ENCODE data around the gene IGSF11.
"Not testable (repeated sequence)": the region's sequence is repeated elsewhere in the genome, so short reads cannot be mapped to it uniquely, and the experiment has no call there.

IGSF11 gene

DNA sequence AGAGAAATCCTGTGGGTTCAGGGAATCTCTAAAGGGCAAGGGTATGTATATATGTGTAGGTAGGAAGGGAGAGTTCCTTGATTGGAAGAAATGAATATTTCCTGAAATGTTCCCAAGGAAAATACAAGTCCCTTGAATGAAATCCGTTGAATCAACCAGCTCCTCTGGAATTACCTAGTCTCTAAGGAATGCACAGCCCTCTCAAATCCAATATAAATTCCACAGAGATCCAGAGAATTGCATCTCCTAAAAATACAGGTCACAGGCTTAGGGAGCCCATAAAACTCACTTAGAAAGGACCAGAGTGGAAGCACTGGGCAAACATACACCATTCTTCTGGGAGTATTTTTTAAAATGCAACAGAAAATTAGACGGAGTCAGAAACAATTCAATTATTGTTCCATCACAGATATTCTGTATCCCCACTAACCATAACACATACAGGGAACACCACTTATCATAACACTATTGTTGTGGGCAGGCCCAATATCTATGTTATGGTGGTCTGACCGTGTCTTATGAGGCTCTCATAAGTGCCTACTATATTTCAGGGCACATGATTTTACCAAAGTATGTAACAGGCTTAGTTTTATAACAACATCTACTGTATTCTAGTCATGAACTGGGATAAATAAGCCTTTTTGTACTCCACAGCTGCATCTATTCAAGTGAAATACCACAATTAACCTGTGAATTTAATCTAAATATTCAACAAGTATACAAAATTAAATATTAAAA is 43.7 kb downstream of the IGSF11 start:
- DNase-seq (ENCODE audit: low spot score) = no peak

DNA sequence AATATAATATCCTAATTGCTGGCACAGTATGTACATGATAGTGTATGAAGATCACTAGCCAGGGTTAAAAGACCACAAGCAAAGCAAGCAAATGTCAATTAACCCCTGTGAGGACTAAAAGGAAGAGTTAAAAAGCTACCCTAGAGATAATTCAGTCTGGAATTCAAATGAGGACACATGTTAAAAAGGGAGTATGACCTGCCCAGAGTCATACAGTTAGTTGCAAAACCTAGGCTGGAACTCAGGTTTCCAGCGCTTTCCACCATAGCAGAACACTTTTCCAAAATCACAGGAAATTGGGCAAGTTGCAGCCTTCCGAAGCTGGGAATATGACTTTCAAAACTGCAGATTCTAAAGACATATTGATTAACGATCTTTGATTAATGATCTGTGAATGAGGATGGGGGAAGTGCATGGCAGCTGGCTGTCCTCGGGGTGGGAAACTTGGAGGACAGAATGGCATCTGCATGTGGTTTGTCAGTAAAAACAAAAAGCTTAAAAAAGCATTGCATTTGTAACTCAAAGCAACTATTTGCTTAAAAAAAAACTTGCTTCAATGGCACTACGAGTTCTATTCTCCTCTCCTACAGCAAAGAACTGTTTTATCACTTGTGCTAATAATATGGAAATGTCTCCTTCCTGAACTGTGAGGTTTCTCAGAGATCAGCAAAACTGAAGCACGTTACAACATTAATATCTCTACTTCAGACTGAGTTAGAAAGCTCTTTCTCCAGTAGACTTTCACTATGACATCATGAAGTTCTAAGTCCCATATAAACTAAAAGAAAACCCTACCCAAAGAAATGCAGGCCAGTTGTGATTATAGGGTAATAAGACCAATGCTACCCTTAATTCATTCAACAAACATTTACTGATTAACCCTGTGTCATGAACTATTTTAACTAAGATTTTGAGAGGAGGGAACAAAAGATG is 46.2 kb downstream of the IGSF11 start:
- DNase-seq (ENCODE audit: low spot score) = no peak

DNA sequence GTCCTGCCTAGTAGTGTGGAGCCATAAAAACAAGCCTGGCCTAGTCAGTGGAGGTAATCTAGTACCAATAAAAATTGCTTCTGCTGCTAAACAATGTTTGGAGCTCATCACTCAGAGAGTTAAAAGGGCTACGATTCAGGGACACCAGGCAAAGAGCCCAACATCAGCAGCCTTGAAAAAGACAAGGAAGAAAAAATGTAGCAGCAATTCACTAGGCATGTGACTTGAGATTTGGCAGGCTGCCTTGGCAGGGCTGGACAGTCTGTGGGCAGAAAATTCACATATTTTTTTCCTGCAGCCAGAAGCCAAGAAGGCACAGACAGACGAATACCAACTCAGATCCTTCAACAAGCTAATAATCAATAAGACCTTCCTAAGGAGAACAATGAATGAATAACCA is 47.2 kb downstream of the IGSF11 start:
- no peak for DNase-seq (ENCODE audit: low spot score)

DNA sequence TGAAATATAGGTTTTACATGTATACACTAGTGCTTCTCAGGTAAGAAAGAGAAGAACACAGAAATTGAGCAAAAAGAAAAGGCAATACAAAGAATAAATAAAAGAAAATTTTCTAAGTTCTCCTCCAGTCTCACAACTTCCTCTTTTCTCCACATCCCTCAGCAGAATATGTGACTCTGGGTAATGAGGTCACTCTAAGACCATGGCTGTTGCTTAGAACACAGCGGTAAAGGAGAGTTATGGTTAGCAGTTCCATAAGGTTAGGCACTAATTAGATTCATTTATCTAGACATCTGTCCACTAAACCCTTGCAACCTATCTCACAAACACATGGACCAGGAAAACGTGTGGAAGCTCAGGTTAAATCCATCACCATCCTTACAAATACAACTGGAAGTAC is 47.9 kb downstream of the IGSF11 start:
- no peak for DNase-seq (ENCODE audit: low spot score)

DNA sequence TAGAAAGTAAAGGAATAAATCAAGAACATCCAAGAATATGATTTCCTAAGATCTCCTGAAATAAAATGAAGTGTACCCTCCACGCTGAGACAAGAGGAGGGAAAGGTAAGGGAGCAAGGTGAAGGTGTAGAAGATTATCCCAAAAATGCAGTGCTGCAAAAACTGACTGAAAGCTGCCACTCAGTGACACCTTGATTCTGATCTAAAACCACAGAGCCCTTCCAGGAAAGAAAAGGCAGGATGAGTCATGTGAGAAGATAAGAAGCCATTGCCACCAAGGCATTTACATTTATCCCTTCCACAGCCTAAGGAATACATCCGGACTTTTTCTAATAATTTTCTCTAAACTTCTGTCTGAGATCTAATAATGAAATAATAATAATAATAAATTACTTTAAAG is 49.9 kb downstream of the IGSF11 start:
- no peak for DNase-seq (ENCODE audit: low spot score)

DNA sequence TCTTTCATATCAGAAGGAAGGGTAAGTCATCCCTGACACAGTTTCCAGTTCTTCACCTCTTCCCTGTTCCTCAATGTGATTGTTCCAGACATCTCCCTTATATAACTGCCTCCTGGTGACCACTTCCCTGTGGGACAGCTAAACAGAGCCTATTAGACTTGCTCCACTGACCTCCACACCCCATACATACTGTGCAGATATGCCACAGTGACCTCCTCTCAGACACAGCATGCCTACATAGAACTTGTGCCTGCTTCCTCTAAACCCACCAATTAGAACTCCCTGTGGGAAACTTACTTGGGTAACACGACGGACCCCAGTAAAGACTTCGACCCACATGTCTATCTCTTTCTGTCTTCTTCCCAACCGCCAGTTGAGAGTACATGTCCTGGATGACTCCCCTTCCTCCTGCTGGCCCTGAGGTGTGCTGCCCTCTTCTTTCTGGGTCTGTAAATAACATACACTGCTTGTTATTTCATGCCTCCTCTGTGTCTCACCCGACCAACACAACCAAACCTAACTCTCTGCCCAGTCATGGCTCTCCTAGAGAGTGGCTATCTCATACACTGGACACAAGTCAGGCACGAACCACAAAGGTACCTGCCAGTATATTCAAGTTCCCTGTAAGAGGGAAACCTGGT is 53.0 kb downstream of the IGSF11 start:
- no peak for DNase-seq (ENCODE audit: low spot score)

DNA sequence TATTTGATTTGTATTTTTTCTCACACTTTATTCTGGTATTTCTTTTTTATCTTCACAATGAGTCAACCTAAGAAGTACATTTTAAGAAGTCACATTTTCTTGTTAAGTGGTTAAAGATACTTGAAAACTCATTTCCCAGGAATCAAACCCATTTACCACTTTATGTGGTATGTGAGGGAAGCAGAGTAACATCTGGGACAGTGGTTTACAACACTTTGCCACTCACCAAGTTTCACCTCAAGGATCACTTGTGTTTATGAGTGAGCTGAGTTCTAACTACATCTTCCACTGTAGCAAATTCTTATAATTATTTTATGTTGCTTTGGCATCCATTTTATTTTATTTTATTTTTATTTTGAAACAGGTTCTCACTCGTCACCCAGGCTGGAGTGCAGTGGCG is 53.8 kb downstream of the IGSF11 start:
- DNase-seq (ENCODE audit: low spot score) = no peak

DNA sequence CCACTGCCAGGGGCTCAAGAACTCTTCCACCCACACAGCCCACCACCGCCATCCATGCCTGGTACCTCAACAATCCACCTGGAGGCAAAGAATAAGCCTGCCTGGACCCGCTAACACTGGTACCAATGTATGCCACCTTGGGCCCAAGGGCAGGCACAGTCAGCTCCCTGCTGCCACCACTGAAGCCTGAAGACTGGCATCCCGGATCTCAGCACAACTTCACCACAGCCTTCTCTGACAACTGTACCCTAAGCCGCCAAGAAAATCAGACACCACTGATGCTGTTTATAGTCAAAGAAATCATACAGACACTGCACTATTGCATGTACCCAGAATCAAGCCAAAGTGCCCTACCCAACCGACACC is 56.3 kb downstream of the IGSF11 start:
- DNase-seq (ENCODE audit: low spot score) = no peak

DNA sequence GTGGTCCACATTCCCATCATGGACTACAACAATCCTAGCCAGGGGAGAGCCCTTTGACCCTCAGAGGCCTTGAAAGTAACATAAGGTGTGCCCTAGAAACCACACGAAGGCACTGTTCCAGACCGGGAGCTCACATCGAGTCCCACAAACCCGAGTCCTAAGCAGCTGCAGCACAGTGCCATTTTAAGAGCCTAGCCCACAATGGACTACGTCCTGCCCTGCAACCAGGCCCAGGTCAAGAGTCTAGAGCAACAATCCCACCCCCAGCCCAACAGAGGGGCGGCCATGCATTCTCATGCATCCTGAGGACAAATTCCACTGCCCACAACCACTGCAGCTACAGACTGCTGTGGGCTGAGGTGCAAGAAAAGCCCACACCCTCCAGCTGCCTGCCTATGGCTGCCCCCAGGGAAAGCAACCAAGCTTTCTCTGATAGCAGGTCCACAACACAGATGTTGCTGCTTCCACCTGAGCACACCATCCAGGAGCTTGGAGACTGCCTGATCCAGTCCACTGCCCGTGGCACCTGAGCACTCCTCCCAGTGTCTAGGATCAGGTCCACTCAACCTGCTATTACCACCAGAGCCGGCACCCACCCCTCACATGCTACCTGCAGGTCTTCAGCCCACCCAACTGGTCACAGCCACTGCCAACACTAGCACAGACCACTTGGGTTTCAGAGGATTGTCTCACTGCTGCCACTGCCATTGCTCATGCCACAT is 56.8 kb downstream of the IGSF11 start:
- no peak for DNase-seq (ENCODE audit: low spot score)

DNA sequence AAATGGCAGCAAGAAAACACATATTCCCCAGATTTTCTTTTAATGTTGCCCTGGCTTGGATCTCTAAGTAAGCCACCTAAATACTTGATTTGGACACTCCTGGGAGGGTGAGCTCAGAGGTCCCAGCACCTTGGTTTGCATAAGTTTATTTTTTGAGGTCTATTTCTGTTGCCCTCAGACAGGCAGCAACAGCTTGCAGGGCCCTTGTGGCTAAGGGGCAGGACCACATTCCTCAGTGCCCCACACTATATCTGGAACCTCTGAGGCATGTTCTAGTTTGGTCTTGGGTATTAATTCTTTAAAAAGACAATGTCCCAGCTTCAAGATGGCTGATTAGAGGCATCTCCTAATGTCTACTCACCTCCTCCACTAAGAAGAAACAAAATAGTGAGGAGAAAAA is 57.5 kb downstream of the IGSF11 start:
- no peak for DNase-seq (ENCODE audit: low spot score)

DNA sequence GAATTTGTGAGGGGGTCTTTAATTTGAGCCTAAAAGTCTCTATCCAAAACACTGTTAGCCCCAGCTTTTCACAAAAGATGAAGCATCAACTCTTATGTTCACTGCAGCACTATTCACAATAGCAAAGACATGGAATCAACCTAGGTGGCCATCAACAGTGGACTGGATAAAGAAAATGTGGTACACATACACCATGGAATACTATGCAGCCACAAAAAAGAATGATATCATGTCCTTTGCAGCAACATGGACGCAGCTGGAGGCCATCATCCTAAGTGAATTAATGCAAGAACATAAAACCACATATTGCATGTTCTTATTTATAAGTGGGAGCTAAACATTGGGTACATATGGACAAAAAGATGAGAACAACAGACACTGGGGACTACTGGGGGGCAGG is 59.2 kb downstream of the IGSF11 start:
- not testable (repeated sequence) for DNase-seq (ENCODE audit: low spot score)

DNA sequence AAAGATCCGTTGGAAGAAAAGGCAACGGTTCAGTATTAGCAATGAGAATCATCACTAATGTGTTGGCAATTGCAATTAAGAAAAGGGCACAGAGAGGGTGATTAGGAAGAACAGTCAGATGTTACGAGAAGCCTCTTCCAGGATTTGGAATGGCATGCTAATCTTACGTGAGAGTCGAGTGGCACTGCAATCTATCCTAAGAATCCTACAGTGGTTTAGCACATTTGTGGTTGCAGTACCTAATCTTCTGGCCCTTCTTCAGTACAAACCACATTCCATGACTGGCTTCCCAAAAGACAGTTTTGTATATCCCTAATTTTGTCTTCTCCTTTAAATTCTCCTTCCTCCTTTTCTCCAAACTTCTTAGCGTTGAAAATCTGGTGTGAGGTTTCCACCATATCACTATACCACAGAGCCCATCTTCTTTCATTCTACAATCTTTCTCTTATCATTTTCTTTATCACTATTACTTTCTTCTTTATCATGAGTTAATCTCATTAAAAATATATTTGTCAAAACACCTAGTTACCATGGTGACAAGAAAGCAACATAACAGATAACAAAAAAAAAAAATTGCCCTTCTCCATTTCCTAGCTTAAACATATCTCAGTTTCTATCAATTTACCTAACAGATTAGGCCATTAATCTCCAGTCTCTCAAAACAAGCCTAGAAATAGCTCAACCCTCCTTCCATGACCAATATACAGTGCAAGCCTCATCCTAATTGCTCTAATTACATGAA is 60.1 kb downstream of the IGSF11 start:
- DNase-seq (ENCODE audit: low spot score) = no peak

DNA sequence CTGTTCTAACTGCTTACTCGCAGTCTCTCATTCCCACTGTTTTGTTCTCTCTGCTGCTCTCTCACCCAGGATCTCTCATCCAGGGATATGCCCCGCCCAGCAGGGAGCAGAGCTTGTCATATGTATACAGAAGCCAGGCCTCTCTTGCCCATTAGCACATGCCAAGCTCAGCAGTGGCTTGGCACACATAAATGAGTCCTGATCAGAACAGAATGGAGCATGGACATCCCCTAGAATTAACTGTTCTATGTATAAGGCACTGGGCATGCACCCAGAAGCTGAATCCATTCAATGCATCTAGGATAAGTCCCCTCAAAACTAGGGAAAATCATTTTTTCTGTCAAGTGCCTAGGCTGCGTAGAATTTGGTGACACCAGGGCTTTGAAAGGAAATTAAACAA is 61.6 kb downstream of the IGSF11 start:
- no peak for DNase-seq (ENCODE audit: low spot score)

DNA sequence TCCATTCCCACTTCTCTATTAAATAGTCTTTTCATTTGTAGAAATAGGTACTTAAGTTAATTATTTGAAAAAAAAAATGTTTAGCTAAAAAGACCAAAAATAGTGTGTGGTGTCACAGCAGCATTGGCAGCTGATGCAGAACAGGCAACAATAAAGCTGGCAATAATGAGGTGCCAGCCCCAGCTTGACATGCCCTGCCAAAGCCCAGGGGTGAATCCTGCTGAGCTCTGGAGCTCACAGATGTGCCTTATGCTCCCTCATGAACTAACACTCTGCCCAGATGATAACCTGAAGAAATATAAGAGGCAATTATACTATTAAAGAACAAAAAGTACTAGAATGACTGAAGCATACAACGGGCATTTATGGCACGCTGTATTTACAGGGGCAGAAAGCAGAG is 63.8 kb downstream of the IGSF11 start:
- DNase-seq (ENCODE audit: low spot score) = no peak

DNA sequence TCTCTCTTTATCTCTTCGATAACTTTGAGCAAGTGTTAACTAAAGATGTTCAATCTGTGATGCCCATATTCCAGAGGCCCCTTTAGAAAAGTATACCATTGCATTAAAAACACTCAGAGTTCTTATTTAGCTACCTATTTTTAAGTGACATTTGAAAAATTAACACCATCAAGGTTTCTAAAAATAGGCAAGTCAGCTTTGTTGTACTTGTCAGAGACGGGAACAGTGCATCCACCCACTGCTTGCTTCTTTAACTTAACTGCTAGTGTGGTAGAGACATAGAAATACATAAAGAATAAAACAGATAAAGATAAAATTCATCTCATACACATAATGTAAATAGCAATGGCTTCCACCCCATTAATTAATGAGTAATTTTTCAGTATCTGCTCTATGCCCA is 66.0 kb downstream of the IGSF11 start:
- DNase-seq (ENCODE audit: low spot score) = no peak

DNA sequence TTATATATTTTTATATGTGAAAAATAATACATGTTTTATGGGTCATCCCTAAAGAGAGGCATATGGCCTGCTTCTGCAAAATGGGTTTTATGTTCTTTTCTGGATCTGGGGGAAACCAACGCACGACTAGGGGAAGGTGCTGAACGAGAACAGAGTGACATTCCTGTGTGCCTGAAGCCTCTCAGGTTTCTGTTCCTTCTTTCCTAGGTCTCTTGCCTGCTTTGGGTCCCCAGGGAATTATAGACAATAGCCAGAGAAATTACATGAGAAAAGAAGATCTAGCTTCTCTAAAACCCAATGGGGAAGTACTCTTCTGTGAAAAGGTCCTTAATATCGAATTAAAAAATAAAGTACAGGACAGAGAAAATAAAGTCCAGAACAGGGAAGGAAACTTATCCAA is 66.5 kb downstream of the IGSF11 start:
- no peak for DNase-seq (ENCODE audit: low spot score)

DNA sequence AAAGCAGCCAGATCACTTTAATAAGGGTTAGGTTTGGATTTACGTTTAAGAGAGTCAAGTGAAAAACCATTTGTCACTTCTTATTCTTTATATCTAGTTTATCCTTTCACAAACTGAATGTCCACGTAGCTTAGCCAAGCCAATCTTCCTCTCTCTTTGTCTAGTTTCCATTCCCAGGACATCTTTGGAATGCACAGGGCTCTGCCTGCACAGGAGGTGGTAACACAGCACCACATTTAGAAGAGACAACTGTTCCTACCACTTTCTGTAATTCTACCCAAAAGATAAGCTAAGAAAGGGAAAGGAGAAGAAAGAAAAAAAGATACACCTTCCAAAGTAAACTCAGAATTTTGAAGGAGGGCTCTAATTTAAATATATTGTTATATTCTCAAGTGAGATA is 67.9 kb downstream of the IGSF11 start:
- no peak for DNase-seq (ENCODE audit: low spot score)

DNA sequence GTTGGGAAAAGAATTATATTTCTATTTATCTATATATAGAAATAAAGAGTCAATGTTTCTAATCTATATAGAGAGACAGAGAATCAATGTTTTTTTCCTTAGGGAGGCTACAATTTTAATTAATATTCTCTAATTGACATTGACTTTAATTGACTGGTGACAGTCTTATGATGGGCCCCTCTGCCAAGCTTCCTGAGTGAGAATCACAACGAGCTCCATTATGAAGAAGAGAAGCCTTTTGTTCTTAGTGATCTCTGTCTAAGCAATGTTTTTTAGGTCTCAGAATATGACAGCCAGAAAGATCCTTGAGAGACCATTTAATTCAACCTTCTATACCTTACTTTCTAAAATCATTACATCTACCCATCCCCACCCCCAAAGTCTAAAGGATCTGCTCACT is 70.9 kb downstream of the IGSF11 start:
- no peak for DNase-seq (ENCODE audit: low spot score)

DNA sequence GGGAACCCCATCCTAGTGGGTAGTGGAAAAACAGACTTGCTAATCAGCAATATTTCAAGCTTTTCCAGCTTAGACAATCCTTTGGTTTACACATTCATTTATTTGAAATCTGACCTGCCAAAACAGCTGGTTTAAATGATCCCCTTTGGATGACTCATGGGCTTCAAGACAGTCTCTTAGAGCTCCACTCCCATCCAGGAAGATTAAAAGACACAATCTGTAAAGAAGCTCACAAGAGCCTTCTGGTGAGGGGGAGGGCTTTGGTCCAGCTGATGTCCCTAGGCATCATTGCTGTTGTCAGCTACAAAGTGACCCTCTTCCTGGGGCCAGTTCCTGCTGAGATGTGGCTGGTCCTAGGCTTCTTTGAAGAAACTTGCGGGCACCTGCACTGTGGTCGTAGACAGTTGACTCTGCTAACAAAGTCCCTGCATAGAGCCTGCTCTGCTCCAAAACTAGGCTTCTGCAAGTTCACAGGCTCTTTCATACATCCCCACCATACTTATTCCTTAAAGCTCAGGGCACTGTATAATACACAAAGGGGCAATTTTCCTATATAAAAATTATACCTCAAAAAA is 73.7 kb downstream of the IGSF11 start:
- no peak for DNase-seq (ENCODE audit: low spot score)

DNA sequence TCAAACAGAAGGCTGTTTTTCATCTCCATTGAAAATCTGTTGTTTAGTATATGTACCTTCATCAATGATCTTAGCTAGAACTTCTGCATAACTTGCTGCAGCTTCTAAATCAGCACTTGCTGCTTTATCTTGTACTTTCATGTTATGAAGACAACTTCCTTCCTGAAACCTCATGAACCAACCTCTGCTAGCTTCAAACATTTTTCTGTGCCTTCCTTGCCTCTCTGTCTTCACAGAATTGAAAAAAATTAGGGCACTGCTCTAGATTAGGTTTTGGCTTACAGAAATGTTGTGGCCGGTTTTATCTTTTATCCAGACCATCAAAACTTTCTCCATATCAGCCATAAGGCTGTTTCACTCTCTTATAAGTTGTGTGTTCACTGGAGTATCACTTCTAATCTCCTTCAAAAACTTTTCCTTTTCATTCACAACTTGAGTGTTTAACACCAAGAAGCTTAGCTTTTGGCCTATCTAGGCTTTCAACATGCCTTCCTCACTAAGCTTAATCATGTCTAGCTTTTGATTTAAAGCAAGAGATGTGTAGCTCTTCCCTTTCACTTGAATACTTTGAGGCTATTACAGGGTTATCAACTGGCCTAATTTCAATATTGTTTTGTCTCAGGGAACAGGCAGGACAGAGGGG is 78.6 kb downstream of the IGSF11 start:
- DNase-seq (ENCODE audit: low spot score) = no peak

DNA sequence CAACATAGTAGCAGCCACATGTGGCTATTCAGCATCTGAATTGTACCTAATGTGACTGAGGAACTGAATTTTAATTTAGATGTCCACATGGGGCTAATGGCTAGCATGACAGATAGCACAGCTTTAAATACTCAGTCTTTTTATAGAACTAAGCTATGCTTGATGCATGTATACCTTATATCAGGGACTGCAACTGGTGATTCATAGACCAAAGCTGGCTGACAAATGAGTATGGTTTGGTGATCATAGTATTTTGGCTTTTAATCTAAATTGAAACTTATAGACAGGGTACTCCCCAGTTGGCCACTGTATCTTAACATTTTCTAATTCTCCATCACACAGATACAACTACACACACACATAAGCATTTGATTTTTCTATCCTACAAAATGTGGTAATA is 83.6 kb downstream of the IGSF11 start:
- DNase-seq (ENCODE audit: low spot score) = no peak
